Left lung (tissue), 10 donors: ENCODE measurements around the gene ZNF23. TPM values are rescaled to one million over a fixed set of nuclear protein-coding genes. Genes with fewer than 3 reads are reported as not detected.

Experiments
- ATAC-seq: fragments of 200-7000 bp; cut with Tn5 transposase; one replicate; pipeline ENCODE4 v1.9.1; 2020; ENCODE audit warnings: moderate library complexity
- DNase-seq, 4 donors: peaks; one replicate each; pipeline ENCODE4 v3.0.0-alpha.2; 2013 to 2020
- H3K27ac ChIP-seq, 2 donors: fragments of 200-600 bp; sonication (generic) in 1 of 2; one replicate each; pipeline versions ENCODE4 v1.5.0 to v1.8.0; 2020 to 2021
- H3K27me3 ChIP-seq, 2 donors: fragments of 200-600 bp; sonication (generic) in 1 of 2; one replicate each; pipeline versions ENCODE4 v1.5.0 to v1.8.0; 2020 to 2021
- H3K36me3 ChIP-seq, 2 donors: fragments of 200-600 bp; sonication (generic) in 1 of 2; one replicate each; pipeline versions ENCODE4 v1.5.0 to v1.8.0; 2020 to 2021
- H3K4me1 ChIP-seq, 2 donors: fragments of 200-600 bp; one replicate each; pipeline ENCODE4 v1.8.0; 2021
- H3K4me3 ChIP-seq, 2 donors: fragments of 200-600 bp; sonication (generic) in 1 of 2; one replicate each; pipeline versions ENCODE4 v1.5.0 to v1.8.0; 2020 to 2021; ENCODE audit warnings: mild to moderate bottlenecking in 1 of 2
- H3K9me3 ChIP-seq, 2 donors: fragments of 200-600 bp; sonication (generic) in 1 of 2; one replicate each; pipeline versions ENCODE4 v1.5.0 to v1.8.0; 2020 to 2021
- CTCF ChIP-seq, 2 donors: fragments of 200-600 bp; sonication (generic) in 1 of 2; IDR thresholded peaks; one replicate each; pipeline versions ENCODE4 v1.5.0 to v1.8.0; 2021; ENCODE audit warnings: antibody characterized with exemption in 2 of 2
- intact Hi-C, 2 donors: fragments of 100-400 bp; cut with DNase I; formaldehyde crosslinking; loops; one replicate each; pipeline versions ENCODE4 v1.11.2 to v1.14.2; 2022
- polyA plus RNA-seq, 6 donors: library from polyadenylated mRNA; unstranded; fragments of 120-200 nt; gene quantifications; one replicate each; pipeline ENCODE4 v1.2.1, GENCODE V29; 2013; ENCODE audit not compliant: insufficient read length in 6 of 6
- total RNA-seq, 2 donors: library from RNA; stranded (reverse); fragmentation: NEBNext Ultra II Directional; extraction: Animal tissue kit (Norgen Biotek cat#: 25700); gene quantifications; one replicate each; pipeline ENCODE4 v1.2.1, GENCODE V29; 2021
- donor health status: DM: no; HTN: yes; CAD: no.
- donor health status: DM: no; HTN: no; CAD: no.

The ZNF23 gene
- total and polyA plus RNA-seq, 8 donors, result 6.8 to 19.9 (median 16.8) TPM

GRCh38 chr16:71449020-71449419 is 13.0 kb downstream of the ZNF23 start:
- Histone ChIP-seq H3K27me3 (no peaks in the 10 kb centered on the region), H3K27ac (no peak overlapping the region), H3K4me1 (no peaks in the 10 kb centered on the region), H3K4me3 (no peak overlapping the region), H3K36me3 (peaks cover 0 to 63% of the 10 kb centered on the region in 2 donors), H3K9me3 (peaks cover 4 to 99% of the 10 kb centered on the region in 2 donors)
- no peak for TF ChIP-seq CTCF (IDR thresholded peaks at IDR 0.05)
- no peak for ATAC-seq
- no peak for DNase-seq
- intact Hi-C loops, result no loop called here

GRCh38 chr16:71448274-71448866 is 13.7 kb downstream of the ZNF23 start:
- Histone ChIP-seq H3K4me1 (no peaks in the 10 kb centered on the region), H3K27me3 (no peaks in the 10 kb centered on the region), H3K27ac (no peak overlapping the region), H3K36me3 (peaks cover 0 to 56% of the 10 kb centered on the region in 2 donors), H3K4me3 (no peak overlapping the region), H3K9me3 (peaks cover 4 to 97% of the 10 kb centered on the region in 2 donors)
- ATAC-seq (no peak), DNase-seq (no peak)
- no peak for TF ChIP-seq CTCF (IDR thresholded peaks at IDR 0.05)
- intact Hi-C loops, result no loop called here

GRCh38 chr16:71443714-71444113 is 18.3 kb downstream of the ZNF23 start:
- no peaks in the 10 kb centered on the region for H3K4me1 ChIP-seq
- H3K9me3 ChIP-seq, result peaks cover 0 to 62% of the 10 kb centered on the region in 2 donors
- intact Hi-C loops, result no loop called here
- ATAC-seq, result no peak
- peaks cover 0 to 36% of the 10 kb centered on the region in 2 donors for H3K27me3 ChIP-seq
- H3K36me3 ChIP-seq, result peaks cover 0 to 10% of the 10 kb centered on the region in 2 donors
- no peak for TF ChIP-seq CTCF (IDR thresholded peaks at IDR 0.05)
- H3K4me3 ChIP-seq, result no peak overlapping the region
- no peak overlapping the region for H3K27ac ChIP-seq
- no peak for DNase-seq

GRCh38 chr16:71442051-71442440 is 20.0 kb downstream of the ZNF23 start, which contains the start of gene TLE7:
Gene TLE7, minus strand, starts transcription at chr16:71442054. Its CDS starts 8,730 bp downstream, at chr16:71433324.
- Histone ChIP-seq H3K4me1 (no peaks in the 10 kb centered on the region), H3K27ac (no peak within 1 kb of the TSS), H3K36me3 (no peaks in the 10 kb centered on the region), H3K27me3 (peaks cover 0 to 46% of the 10 kb centered on the region in 2 donors), H3K9me3 (peaks cover 0 to 45% of the 10 kb centered on the region in 2 donors), H3K4me3 (no peak within 1 kb of the TSS)
- intact Hi-C loops, result no loop called here
- DNase-seq (no peak), ATAC-seq (no peak)
- TF ChIP-seq CTCF (IDR thresholded peaks at IDR 0.05), result no peak

- Histone ChIP-seq H3K27me3 (peaks cover 0 to 50% of the 10 kb centered on the region in 2 donors), H3K4me3 (no peak overlapping the region), H3K4me1 (no peaks in the 10 kb centered on the region), H3K9me3 (peaks cover 0 to 40% of the 10 kb centered on the region in 2 donors), H3K27ac (no peak overlapping the region), H3K36me3 (no peaks in the 10 kb centered on the region)
- TF ChIP-seq CTCF (IDR thresholded peaks at IDR 0.05), result peak; percentile 12 to 51
- intact Hi-C loops, result no loop called here
- DNase-seq (peak in 1 of 4 donors; percentile 83), ATAC-seq (peak; percentile 50)
Observed at GRCh38 chr16:71441348-71442050, 20.5 kb downstream of the ZNF23 start.
